ENCODE measurements around the gene HMGCS2. TPM values are rescaled to one million over a fixed set of nuclear protein-coding genes. Genes with fewer than 3 reads are reported as not detected.

The HMGCS2 gene
- total RNA-seq, 1 donor from 2014 or later, result not detected

GRCh38 chr1:119805247-119805646 lies 36.5 kb upstream of the HMGCS2 start:
- Histone ChIP-seq H3K4me3 (ENCODE audit: low read depth, low read length) (no peak overlapping the region), H3K36me3 (ENCODE audit: control insufficient read depth, insufficient read depth, low read length) (no peaks in the 10 kb centered on the region), H3K27me3 (ENCODE audit: control insufficient read depth, insufficient read depth, low read length) (peaks cover 3% of the 10 kb centered on the region)
- no peak for DNase-seq (ENCODE audit: low read depth)
- no peak for TF ChIP-seq CTCF (IDR thresholded peaks at IDR 0.05; ENCODE audit: insufficient read depth, low read length, poor library complexity, severe bottlenecking)

GRCh38 chr1:119799599-119800177 lies 31.0 kb upstream of the HMGCS2 start:
- Histone ChIP-seq H3K27me3 (ENCODE audit: control insufficient read depth, insufficient read depth, low read length) (no peaks in the 10 kb centered on the region), H3K36me3 (ENCODE audit: control insufficient read depth, insufficient read depth, low read length) (no peaks in the 10 kb centered on the region), H3K4me3 (ENCODE audit: low read depth, low read length) (no peak overlapping the region)
- no peak for TF ChIP-seq CTCF (IDR thresholded peaks at IDR 0.05; ENCODE audit: insufficient read depth, low read length, poor library complexity, severe bottlenecking)
- no peak for DNase-seq (ENCODE audit: low read depth)

- DNase-seq (ENCODE audit: low read depth), result no peak
- Histone ChIP-seq H3K27me3 (ENCODE audit: control insufficient read depth, insufficient read depth, low read length) (no peaks in the 10 kb centered on the region), H3K36me3 (ENCODE audit: control insufficient read depth, insufficient read depth, low read length) (no peaks in the 10 kb centered on the region), H3K4me3 (ENCODE audit: low read depth, low read length) (no peak overlapping the region)
- no peak for TF ChIP-seq CTCF (IDR thresholded peaks at IDR 0.05; ENCODE audit: insufficient read depth, low read length, poor library complexity, severe bottlenecking)
These were observed 30.3 kb upstream of the HMGCS2 start for GRCh38 chr1:119799003-119799402.

- H3K4me3 ChIP-seq (ENCODE audit: low read depth, low read length), result no peak overlapping the region
- no peak for TF ChIP-seq CTCF (IDR thresholded peaks at IDR 0.05; ENCODE audit: insufficient read depth, low read length, poor library complexity, severe bottlenecking)
- H3K36me3 ChIP-seq (ENCODE audit: control insufficient read depth, insufficient read depth, low read length), result no peaks in the 10 kb centered on the region
- no peaks in the 10 kb centered on the region for H3K27me3 ChIP-seq (ENCODE audit: control insufficient read depth, insufficient read depth, low read length)
- no peak for DNase-seq (ENCODE audit: low read depth)
These were observed 28.9 kb upstream of the HMGCS2 start for GRCh38 chr1:119797606-119798005.

- H3K4me3 ChIP-seq (ENCODE audit: low read depth, low read length), result no peak overlapping the region
- no peak for DNase-seq (ENCODE audit: low read depth)
- no peaks in the 10 kb centered on the region for H3K27me3 ChIP-seq (ENCODE audit: control insufficient read depth, insufficient read depth, low read length)
- H3K36me3 ChIP-seq (ENCODE audit: control insufficient read depth, insufficient read depth, low read length), result no peaks in the 10 kb centered on the region
- TF ChIP-seq CTCF (IDR thresholded peaks at IDR 0.05; ENCODE audit: insufficient read depth, low read length, poor library complexity, severe bottlenecking), result no peak
These were observed 28.5 kb upstream of the HMGCS2 start for GRCh38 chr1:119797162-119797561.

Measured in kidney epithelial cell (primary cell).